WTC11 (cell line): Measurements from ENCODE around the gene CHID1.

Experiments used
- CREB1 ChIP-seq: sonication (generic); formaldehyde crosslinking; IDR thresholded peaks from 2 replicates; pipeline ENCODE4 v1.8.0; 2023; ENCODE audit warnings: mild to moderate bottlenecking, missing genetic modification reagents
- CTCF ChIP-seq: fragments of 200-600 bp; IDR thresholded peaks from 2 replicates; pipeline ENCODE4 v1.8.0; 2022; ENCODE audit warnings: antibody characterized with exemption
- ELF4 ChIP-seq: sonication (generic); formaldehyde crosslinking; IDR thresholded peaks from 2 replicates; pipeline ENCODE4 v1.8.1; 2022; ENCODE audit warnings: low read depth, mild to moderate bottlenecking, moderate library complexity, missing genetic modification reagents
- ESRRA ChIP-seq: sonication (generic); formaldehyde crosslinking; IDR thresholded peaks from 2 replicates; pipeline ENCODE4 v1.8.1; 2022; ENCODE audit warnings: mild to moderate bottlenecking, missing genetic modification reagents, borderline replicate concordance
- GRHL2 ChIP-seq: fragments of 250-450 bp; sonication (Bioruptor Pico); IDR thresholded peaks from 2 replicates; pipeline ENCODE4 v1.8.0; 2022; ENCODE audit warnings: mild to moderate bottlenecking, moderate library complexity; ENCODE audit not compliant: insufficient replicate concordance, severe bottlenecking
- PREB ChIP-seq: sonication (generic); formaldehyde crosslinking; IDR thresholded peaks from 2 replicates; pipeline ENCODE4 v1.8.1; 2022; ENCODE audit warnings: mild to moderate bottlenecking, missing genetic modification reagents, moderate library complexity, borderline replicate concordance
- SMAD3 ChIP-seq: sonication (generic); formaldehyde crosslinking; IDR thresholded peaks from 2 replicates; pipeline ENCODE4 v1.8.0; 2022; ENCODE audit warnings: missing genetic modification reagents, mild to moderate bottlenecking, borderline replicate concordance
- ZNF317 ChIP-seq: sonication (generic); formaldehyde crosslinking; IDR thresholded peaks from 2 replicates; pipeline ENCODE4 v1.8.1; 2023; ENCODE audit warnings: low read depth, mild to moderate bottlenecking, moderate library complexity, missing genetic modification reagents, borderline replicate concordance
- ZNF416 ChIP-seq: fragments of 250-450 bp; sonication (Bioruptor Pico); IDR thresholded peaks from 2 replicates; pipeline ENCODE4 v1.9.0; 2021; ENCODE audit warnings: mild to moderate bottlenecking, inconsistent platforms
- TF ChIP-seq, protein P1 (sequence below): sonication (generic); formaldehyde crosslinking; IDR thresholded peaks from 2 replicates; pipeline ENCODE4 v1.8.1; 2022; ENCODE audit warnings: missing genetic modification reagents, borderline replicate concordance

DNA sequence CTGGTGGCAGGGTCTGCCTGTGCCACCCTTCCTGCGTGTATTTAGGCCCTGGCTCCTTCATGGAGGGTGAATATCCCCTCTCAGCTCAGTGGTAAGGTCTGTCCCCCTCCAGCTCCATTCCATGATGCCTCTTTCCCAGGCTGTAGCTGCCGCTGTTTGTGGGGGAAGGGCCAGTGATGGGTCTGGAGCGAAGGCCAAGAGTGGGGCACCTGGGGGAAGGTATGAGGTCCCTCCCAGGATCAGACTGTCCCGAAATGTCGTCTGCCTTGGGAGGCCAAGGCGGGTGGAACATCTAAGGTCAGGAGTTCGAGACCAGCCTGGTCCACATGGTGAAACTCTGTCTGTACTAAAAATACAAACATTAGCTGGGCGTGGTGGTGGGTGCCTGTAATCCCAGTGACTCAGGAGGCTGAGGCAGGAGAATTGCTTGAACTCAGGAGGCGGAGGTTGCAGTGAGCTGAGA, 76.7 kb downstream of the CHID1 start:
- TF ChIP-seq CTCF (no peak), ELF4 (CRISPR knock-in tag) (no peak), PREB (CRISPR knock-in tag) (no peak), ZNF317 (CRISPR knock-in tag) (no peak), GRHL2 (CRISPR knock-in tag) (no peak), ZNF416 (no peak), SMAD3 (CRISPR knock-in tag) (no peak), CREB1 (CRISPR knock-in tag) (no peak), ESRRA (CRISPR knock-in tag) (no peak)
- TF ChIP-seq, protein P1, sequence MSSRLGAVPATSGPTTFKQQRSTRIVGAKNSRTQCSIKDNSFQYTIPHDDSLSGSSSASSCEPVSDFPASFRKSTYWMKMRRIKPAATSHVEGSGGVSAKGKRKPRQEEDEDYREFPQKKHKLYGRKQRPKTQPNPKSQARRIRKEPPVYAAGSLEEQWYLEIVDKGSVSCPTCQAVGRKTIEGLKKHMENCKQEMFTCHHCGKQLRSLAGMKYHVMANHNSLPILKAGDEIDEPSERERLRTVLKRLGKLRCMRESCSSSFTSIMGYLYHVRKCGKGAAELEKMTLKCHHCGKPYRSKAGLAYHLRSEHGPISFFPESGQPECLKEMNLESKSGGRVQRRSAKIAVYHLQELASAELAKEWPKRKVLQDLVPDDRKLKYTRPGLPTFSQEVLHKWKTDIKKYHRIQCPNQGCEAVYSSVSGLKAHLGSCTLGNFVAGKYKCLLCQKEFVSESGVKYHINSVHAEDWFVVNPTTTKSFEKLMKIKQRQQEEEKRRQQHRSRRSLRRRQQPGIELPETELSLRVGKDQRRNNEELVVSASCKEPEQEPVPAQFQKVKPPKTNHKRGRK (CRISPR knock-in tag) = no peak
